ENCODE data around the gene SLC35F4. TPM values are rescaled to one million over a fixed set of nuclear protein-coding genes. Genes with fewer than 3 reads are reported as not detected.

SLC35F4 gene
- polyA plus RNA-seq, 1 donor from 2014 or later, result 21.0 TPM

- H3K27me3 ChIP-seq (ENCODE audit: insufficient read depth, low read depth, low read length), result no peaks in the 10 kb centered on the region
- H3K4me2 ChIP-seq (ENCODE audit: low read length), result no peak overlapping the region
- H2AFZ ChIP-seq (ENCODE audit: low read depth, low read length), result no peak overlapping the region
- H3K9me3 ChIP-seq (ENCODE audit: low read length), result no peaks in the 10 kb centered on the region
- H3K9ac ChIP-seq (ENCODE audit: low read length), result no peak overlapping the region
- H3K9me2 ChIP-seq (ENCODE audit: insufficient read depth, low read length), result no peaks in the 10 kb centered on the region
- H3K27ac ChIP-seq (ENCODE audit: low read length), result peak overlapping the region; percentile 46
- no peak overlapping the region for H3K4me3 ChIP-seq (ENCODE audit: low read length)
- H4K20me1 ChIP-seq (ENCODE audit: insufficient read depth), result no peaks in the 10 kb centered on the region
- H3K79me2 ChIP-seq (replicated peaks; ENCODE audit: insufficient read depth, low read length), result no peaks in the 10 kb centered on the region
- TF ChIP-seq CTCF (IDR thresholded peaks at IDR 0.05; ENCODE audit: poor library complexity, severe bottlenecking) (no peak), TAF1 (IDR thresholded peaks at IDR 0.05; ENCODE audit: low read depth) (no peak), SMC3 (conservative IDR thresholded peaks at IDR 0.05; ENCODE audit: poor library complexity) (no peak), EP300 (conservative IDR thresholded peaks at IDR 0.05; ENCODE audit: poor library complexity, severe bottlenecking) (no peak), RAD21 (conservative IDR thresholded peaks at IDR 0.05) (no peak), MXI1 (conservative IDR thresholded peaks at IDR 0.05; ENCODE audit: poor library complexity, severe bottlenecking) (no peak), POLR2AphosphoS5 (IDR thresholded peaks at IDR 0.05) (no peak), EZH2 (IDR thresholded peaks at IDR 0.05; ENCODE audit: borderline replicate concordance, insufficient read depth, low read length, poor library complexity, severe bottlenecking) (no peak), REST (IDR thresholded peaks at IDR 0.05; ENCODE audit: borderline replicate concordance) (no peak)
- no peaks in the 10 kb centered on the region for H3K36me3 ChIP-seq (ENCODE audit: insufficient read depth, low read length)
- no peaks in the 10 kb centered on the region for H3F3A ChIP-seq (ENCODE audit: insufficient read depth, low read length, poor library complexity, severe bottlenecking)
Observed at GRCh38 chr14:57903954-57904353, 38.1 kb upstream of the SLC35F4 start.

GRCh38 chr14:57898837-57899572 lies 33.1 kb upstream of the SLC35F4 start:
- H3K9me2 ChIP-seq (ENCODE audit: insufficient read depth, low read length), result no peaks in the 10 kb centered on the region
- H3K79me2 ChIP-seq (replicated peaks; ENCODE audit: insufficient read depth, low read length), result no peaks in the 10 kb centered on the region
- H3F3A ChIP-seq (ENCODE audit: insufficient read depth, low read length, poor library complexity, severe bottlenecking), result no peaks in the 10 kb centered on the region
- no peak overlapping the region for H2AFZ ChIP-seq (ENCODE audit: low read depth, low read length)
- no peaks in the 10 kb centered on the region for H3K27me3 ChIP-seq (ENCODE audit: insufficient read depth, low read depth, low read length)
- TF ChIP-seq TAF1 (IDR thresholded peaks at IDR 0.05; ENCODE audit: low read depth) (no peak), EZH2 (IDR thresholded peaks at IDR 0.05; ENCODE audit: borderline replicate concordance, insufficient read depth, low read length, poor library complexity, severe bottlenecking) (no peak), SMC3 (conservative IDR thresholded peaks at IDR 0.05; ENCODE audit: poor library complexity) (no peak), POLR2AphosphoS5 (IDR thresholded peaks at IDR 0.05) (no peak), CTCF (IDR thresholded peaks at IDR 0.05; ENCODE audit: poor library complexity, severe bottlenecking) (no peak), MXI1 (conservative IDR thresholded peaks at IDR 0.05; ENCODE audit: poor library complexity, severe bottlenecking) (no peak), REST (IDR thresholded peaks at IDR 0.05; ENCODE audit: borderline replicate concordance) (no peak), EP300 (conservative IDR thresholded peaks at IDR 0.05; ENCODE audit: poor library complexity, severe bottlenecking) (no peak), RAD21 (conservative IDR thresholded peaks at IDR 0.05) (no peak)
- H3K4me2 ChIP-seq (ENCODE audit: low read length), result no peak overlapping the region
- H3K4me3 ChIP-seq (ENCODE audit: low read length), result no peak overlapping the region
- no peaks in the 10 kb centered on the region for H3K9me3 ChIP-seq (ENCODE audit: low read length)
- H3K27ac ChIP-seq (ENCODE audit: low read length), result no peak overlapping the region
- no peaks in the 10 kb centered on the region for H4K20me1 ChIP-seq (ENCODE audit: insufficient read depth)
- H3K9ac ChIP-seq (ENCODE audit: low read length), result no peak overlapping the region
- H3K36me3 ChIP-seq (ENCODE audit: insufficient read depth, low read length), result no peaks in the 10 kb centered on the region

Data from neural cell (in vitro differentiated cells).